ENCODE measurements around the gene CSGALNACT2. TPM values are rescaled to one million over a fixed set of nuclear protein-coding genes. Genes with fewer than 3 reads are reported as not detected.

Gene CSGALNACT2, protein sequence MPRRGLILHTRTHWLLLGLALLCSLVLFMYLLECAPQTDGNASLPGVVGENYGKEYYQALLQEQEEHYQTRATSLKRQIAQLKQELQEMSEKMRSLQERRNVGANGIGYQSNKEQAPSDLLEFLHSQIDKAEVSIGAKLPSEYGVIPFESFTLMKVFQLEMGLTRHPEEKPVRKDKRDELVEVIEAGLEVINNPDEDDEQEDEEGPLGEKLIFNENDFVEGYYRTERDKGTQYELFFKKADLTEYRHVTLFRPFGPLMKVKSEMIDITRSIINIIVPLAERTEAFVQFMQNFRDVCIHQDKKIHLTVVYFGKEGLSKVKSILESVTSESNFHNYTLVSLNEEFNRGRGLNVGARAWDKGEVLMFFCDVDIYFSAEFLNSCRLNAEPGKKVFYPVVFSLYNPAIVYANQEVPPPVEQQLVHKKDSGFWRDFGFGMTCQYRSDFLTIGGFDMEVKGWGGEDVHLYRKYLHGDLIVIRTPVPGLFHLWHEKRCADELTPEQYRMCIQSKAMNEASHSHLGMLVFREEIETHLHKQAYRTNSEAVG
- 14.3 to 18.8 TPM (median 17.9 TPM) in 5 replicates for total RNA-seq (2022; extraction: Qiagen RNA extraction; ENCODE audit: low read depth)

DNA sequence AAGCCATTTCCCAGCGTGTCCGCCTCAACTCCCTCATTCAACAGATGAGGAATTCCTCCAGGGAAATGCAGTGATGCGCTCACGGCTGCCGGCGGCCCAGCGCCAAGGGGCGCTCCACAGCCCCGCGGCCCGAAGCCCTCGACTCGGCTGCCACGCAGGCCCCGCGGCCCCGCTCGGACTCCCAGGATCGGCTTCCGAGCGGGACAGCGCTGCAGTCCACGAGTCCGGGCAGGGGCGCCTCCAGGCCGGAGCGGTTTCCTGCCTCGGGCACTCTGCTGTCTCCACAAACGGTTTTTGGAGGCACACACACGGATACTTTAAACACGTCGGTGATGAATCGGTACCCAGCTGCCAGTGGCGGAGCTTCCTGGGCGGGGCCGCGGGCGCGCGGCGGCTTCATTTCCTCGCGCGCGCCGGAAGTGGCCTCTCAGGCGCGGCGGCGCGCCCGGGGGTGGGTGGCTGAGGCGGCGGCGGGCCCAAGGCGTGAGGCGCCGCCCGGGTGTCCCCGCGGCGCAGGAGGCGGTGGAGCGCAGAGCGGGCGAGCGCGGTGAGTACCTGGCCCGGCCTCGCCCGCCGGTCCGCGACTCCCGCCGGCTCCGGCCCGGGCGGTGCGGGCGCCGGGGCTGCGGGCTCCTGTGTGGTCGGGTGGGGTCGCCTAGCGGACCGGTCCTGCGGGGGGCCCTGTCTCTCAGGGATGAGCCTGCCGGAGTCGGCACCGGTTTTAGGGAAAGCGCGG is at the start of gene CSGALNACT2:
Gene CSGALNACT2 (plus strand): TSS at position 425 of the 736 bp plus-strand sequence. CDS start 16,705 bp downstream, outside the sequence.

Other genes with a start within 250 kb of the CSGALNACT2 start
- gene RET, start 61.4 kb upstream of the CSGALNACT2 start, total RNA-seq (2022; extraction: Qiagen RNA extraction; ENCODE audit: low read depth): 0.41 to 0.81 TPM (median 0.71 TPM) in 5 replicates
- gene RASGEF1A, start 128.6 kb downstream of the CSGALNACT2 start, total RNA-seq (2022; extraction: Qiagen RNA extraction; ENCODE audit: low read depth): 2.5 to 3.9 TPM (median 3.1 TPM) in 5 replicates
- not detected in 5 replicates for gene FXYD4, start 233.2 kb downstream of the CSGALNACT2 start, total RNA-seq (2022; extraction: Qiagen RNA extraction; ENCODE audit: low read depth)